A673 (cell line): ENCODE data around the gene IER3.

Source experiments
- EZH2 ChIP-seq: fragments of 200-600 bp; sonication (generic); IDR thresholded peaks from 2 replicates; pipeline ENCODE4 v1.6.1; 2017; ENCODE audit warnings: borderline replicate concordance, low read depth, mild to moderate bottlenecking, mixed read lengths, antibody characterized with exemption, low read length; ENCODE audit not compliant: poor library complexity, severe bottlenecking
- TF ChIP-seq, protein P1 (sequence below): fragments of 300-800, 200-600 bp; sonication (generic); conservative IDR thresholded peaks from 2 replicates; pipeline ENCODE4 v1.5.1; 2017; ENCODE audit warnings: low read depth, mild to moderate bottlenecking, antibody characterized with exemption, low read length, moderate library complexity, mixed read lengths

DNA sequence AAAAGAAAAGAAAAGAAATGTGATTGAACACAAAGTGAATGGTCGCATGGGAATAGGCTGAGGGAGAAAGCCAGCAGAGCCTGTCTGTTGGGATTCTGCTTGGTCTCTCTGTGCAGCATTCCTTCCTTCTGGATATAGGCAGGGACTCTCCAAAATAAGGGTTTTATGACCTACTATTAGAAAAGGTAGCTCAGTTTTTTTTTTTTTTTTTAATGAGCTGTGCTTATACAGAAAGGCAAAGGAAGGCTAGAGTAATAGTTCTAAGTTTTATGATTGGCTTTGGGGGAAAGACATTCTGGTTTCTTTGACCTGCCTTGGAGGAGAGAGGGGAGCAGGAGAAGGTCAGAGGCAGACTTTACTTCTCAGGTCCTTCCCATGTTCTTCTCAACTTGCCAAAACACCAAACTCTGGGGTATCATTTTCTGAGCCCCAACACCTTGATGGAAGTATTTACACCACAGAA, 18.8 kb upstream of the IER3 start:
- TF ChIP-seq, protein P1, sequence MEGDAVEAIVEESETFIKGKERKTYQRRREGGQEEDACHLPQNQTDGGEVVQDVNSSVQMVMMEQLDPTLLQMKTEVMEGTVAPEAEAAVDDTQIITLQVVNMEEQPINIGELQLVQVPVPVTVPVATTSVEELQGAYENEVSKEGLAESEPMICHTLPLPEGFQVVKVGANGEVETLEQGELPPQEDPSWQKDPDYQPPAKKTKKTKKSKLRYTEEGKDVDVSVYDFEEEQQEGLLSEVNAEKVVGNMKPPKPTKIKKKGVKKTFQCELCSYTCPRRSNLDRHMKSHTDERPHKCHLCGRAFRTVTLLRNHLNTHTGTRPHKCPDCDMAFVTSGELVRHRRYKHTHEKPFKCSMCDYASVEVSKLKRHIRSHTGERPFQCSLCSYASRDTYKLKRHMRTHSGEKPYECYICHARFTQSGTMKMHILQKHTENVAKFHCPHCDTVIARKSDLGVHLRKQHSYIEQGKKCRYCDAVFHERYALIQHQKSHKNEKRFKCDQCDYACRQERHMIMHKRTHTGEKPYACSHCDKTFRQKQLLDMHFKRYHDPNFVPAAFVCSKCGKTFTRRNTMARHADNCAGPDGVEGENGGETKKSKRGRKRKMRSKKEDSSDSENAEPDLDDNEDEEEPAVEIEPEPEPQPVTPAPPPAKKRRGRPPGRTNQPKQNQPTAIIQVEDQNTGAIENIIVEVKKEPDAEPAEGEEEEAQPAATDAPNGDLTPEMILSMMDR, result no peak
- no peak for TF ChIP-seq EZH2
